GM18511 (cell line): ENCODE measurements around the gene DHDDS.
"Not testable (repeated sequence)": the region's sequence is repeated elsewhere in the genome, so short reads cannot be mapped to it uniquely, and the experiment has no call there.

Source experiments
- ATAC-seq: cut with Tn5 transposase; IDR thresholded peaks from one replicate; pipeline ENCODE4 v1.9.1; 2021; ENCODE audit warnings: mild to moderate bottlenecking, moderate library complexity; ENCODE audit not compliant: unreplicated experiment

Gene DHDDS

DNA sequence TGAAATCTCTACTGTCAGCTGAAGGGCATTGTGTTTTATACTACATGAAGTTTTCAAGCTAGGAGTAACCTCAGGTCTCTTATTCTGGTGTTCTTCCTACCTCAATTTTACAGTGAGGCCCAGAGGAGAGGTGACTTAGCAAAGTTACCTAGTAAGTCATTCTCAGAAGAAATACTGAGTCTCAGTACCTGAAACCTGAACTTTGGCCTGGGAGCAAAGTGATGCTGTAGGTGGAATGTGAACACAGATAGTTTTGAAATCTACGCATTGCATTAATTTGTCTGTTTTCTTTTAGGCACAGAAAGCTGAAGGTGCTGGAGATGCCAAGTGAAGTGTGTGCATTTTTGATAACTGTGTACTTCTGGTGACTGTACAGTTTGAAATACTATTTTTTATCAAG is 42.7 kb downstream of the DHDDS start:
- no peak for ATAC-seq

DNA sequence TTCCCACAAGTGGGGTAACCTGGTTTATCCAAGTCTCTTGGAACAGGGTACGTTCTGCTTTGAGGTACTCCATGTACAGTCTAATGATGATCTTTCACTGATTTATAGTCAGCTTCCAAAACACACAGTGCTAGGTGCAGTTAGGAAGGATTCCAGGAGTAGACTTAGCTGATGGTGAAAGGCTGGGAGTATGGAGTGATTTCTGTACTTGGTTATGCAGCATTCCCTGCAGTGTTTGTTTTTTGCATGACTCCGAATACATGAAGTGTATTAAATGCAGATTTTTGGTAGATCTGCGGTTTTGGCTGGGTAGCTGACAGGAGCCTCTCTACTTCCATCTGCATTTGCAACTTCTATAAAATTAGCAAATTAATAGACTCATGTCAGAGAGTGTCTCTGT is 43.9 kb downstream of the DHDDS start:
- ATAC-seq = no peak

DNA sequence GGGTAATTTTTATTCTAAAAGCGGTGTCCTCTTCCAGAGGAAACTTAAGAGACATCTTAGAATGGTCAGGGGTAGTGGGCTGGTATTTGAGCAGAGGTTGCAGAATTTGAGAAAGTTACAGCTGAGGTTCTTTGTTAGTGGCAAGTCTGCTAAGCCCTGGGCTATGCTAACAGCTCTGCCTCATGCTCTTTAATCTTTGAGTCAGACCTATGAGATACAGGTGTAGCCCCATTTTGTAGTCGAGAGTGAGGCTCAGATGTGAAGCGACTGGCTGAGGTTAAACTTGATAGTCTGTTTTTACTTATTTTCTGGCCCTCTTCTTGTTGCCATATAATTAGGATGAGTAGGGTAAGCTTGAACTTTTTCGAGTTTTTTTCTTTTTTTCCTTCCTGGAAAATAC is 44.8 kb downstream of the DHDDS start:
- ATAC-seq = no peak

DNA sequence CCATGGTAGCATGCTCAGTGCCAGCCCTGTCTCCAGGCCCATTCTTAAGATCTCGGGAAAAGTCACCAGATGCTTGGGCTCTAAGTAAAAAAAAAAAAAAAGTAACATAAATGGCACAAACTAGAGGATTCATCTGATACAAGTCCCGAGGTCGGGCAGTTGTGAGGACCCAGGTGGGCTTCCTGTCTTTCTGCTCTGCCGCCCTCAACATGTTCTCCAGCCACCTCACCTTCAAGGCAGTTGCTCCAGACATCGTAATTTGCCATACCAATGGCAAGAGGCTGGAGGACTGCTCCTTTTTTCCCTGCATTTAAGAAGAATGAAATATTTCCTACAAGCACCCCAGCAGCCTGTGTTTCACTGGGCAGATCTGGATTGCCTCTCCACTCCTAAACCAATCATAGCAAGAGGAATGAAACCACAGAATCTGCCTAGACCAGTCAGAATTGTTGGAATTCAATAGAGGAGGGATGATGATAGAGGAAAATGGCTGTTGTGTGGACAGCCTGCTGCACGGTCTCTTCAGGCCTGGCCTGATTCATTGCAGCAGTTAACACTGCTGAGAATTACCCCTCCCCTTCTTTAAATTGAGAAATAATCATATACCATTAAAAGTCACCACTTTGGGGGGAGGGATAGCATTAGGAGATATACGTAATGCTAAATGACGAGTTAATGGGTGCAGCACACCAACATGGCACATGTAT is 45.5 kb downstream of the DHDDS start:
- ATAC-seq = no peak

DNA sequence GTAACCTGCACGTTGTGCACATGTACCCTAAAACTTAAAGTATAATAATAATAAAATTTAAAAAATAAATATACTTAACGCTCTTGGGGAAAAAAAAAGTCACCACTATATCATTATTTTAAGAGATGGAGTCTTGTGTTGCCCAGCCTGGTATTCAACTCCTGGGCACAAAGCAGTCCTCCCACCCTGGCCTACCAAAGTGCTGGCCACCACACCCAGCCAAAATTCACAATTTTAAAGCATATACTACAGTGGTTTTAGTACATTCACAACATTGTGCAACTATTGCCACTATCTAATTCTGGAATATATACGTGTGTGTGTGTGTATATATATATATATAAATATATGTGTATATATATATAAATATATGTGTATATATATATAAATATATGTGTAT is 46.0 kb downstream of the DHDDS start:
- ATAC-seq = no peak

DNA sequence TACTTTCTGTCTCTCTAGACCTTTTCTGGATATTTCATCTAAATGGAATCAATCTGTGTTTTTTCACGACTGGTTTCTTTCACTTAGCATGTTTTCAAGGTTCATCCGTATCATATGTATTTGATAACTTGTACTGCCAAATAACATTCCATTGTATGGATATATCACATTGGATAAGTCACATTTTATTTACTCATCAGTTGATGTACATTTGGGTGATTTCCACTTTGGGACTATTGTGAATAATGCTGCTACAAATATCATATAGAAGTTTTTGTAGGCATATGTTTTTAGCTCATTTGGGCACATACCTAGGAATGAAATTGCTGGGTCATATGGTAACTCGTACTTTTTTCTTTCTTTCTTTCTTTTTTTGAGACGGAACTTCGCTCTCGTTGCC is 46.9 kb downstream of the DHDDS start:
- ATAC-seq = no peak

DNA sequence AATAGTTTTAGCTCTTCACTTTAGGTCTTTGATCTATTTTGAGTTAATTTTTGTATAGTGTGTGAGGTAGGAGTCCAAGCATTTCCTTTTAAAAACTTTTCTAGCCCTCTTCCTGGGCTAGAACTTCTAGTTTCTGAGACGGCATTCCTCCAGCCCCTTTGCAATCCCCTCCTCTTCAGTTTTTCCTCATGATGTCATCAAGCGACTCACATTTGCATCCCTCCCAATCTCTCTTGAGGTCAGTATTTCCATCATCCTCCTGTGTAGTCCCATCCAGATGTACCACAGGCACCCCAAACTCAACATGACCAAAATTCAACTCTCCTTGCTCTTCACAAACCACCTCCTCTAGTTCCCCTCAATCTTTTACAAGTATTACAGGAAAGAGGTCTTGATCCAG is 50.8 kb downstream of the DHDDS start:
- no peak for ATAC-seq

DNA sequence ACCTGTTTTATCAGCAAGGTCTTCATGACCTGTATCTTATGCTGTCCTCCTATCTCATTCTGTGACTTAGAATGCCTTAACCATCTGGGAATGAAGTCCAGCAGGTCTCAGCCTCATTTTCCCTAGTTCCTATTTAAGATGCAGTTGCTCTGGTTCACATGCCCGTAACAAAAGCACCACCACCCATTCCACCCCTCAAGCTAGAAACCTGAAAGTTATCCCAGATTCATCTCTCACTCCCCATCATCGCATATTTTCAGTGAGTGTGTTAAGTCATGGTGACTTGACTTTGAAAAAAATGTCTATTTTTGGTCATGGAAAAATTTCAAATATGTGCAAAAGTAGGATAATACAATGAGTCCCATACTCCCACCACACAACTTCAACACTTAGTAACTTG is 51.9 kb downstream of the DHDDS start:
- ATAC-seq = no peak

DNA sequence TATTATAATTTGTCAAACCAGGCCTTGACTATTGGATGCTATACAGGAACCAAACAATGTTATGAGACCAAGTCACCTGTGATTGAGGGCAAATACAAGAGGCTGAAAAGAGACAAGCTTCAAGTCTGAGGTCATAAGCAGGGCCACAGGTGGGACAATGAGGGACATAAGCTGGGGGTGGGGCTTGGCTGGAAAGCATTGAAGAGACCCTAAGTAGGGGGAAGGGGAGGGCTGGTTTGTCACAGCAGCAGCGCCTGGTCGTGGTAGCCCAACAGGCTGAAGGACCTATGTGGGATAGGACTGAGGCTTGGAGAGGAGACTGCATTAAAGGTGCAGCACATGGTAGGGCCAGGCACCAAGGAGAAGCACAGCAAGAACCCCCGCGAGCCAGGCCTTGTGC is 58.0 kb downstream of the DHDDS start:
- no peak for ATAC-seq

DNA sequence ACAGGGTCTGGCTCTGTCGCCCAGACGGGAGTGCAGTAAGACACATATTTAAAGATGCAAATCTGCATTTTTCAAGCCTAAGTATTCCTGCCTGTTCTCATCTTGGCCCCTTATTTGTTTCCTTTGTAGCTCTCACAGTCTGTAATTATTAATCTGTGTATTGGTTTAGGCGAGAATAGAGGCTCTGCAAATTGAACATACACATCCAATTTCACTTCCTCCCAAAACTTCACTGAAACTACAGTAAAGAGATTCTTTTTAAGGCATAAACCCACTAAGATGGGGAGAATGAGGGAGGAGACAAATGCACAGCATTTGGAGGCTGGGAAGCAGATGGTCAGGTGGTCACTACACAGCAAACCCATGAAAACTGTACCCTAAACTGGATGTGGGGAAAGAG is 61.1 kb downstream of the DHDDS start:
- ATAC-seq = no peak

DNA sequence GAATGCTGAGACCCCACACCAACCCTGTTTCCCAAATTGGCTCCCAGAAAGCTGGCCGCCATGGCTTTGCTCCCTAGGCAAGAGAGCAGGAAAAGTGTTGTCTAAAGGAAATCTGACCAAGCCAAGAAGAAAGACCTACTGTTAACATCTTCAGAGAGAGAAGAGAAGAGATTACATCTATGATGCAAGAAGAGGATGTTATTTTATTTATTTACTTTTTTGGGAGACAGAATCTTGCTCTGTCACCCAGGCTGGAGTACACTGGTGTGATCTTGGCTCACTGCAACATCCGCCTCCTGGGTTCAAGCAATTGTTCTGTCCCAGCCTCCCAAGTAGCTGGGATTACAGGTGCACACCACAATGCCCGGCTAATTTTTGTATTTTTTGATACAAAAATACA is 61.8 kb downstream of the DHDDS start:
- no peak for ATAC-seq

DNA sequence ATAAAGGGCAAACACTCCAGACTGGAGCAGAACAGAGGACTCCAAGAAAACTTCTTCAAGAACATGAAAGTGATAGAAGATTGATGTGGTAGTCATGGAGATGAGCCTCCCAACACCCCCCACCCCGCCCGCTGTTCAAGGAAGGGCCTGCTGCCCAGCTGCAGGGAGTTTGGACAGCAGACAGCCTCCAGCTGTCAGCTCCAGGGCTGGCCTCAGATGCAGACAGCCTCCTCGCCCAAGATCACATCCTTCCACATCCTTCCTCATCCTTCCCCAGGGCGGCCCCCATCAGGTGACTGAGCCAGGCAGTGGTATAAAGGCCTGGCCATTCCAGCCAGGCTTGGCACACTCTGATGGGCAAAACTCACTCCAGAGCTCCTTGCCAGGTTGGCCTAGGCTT is 64.7 kb downstream of the DHDDS start:
- no peak for ATAC-seq

DNA sequence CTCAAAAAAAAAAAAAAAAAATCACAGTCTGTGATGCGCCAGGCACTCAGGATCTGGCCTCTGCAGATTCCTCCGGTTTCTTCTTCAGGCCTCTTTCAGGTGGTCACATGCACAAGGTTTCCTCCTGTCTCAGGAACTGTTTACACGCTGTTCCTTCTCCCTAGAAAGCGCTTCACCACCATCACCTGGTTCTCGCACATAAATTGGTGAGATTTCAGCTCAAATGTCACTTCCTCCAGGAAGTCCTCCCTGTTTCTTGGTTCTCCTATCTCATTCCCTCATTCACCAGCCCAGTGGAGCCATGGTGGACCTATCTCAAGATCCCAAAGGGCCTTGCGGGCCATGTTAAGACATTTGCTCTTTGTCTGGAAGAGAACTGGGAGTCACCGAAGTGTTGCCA is 66.8 kb downstream of the DHDDS start:
- ATAC-seq = no peak

DNA sequence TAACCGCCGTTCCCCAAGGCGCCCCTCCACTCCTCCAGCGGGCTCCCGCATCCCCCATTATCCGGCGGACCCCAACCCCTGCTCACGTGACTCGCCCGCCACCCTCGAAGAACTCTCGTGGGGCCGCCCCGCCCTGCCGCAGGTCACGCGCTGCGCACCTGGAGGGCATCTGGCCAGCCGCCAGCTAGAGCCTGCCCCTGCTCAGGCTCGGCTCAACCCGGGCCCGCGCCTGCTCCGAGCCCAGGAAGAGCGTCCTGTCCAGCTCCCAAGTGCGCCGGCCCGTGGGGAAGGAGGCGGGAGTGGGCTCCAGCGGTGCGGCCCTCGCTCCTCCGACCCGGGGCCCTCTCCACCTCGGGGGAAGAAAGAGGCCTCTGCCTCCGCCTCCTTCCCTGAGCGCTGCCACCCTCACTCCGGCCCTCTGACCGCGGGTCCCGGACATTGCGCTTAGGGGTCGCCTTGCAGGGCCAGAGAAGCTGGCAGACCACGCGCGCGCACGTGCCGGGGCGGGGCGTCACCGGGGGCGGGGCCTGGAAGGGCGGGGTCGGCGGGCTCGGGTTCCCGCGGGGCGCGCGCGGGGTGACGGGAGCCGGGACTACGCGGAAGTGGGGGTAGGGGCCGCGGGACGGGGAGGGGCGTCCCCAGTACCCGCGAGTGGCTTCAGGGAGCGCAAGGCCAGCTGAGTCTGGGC is 68.5 kb downstream of the DHDDS start:
- peak; percentile 70 for ATAC-seq

DNA sequence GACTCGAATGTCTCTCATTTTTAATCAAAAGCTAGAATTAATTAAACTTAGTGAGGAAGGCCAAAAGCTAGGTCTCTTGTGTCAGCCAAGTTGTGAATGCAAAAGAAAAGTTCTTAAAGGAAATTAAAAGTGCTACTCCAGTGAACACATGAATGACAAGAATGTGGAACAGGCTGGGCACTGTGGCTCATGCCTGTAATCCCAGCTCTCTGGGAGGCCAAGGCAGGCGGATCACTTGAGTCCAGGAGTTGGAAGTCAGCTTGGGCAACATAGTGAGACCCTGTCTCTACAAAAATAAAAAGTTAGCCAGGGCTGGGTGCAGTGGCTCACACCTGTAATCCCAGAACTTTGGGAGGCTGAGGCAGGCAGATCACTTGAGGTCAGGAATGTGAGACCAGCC is 78.6 kb downstream of the DHDDS start:
- ATAC-seq = not testable (repeated sequence)

DNA sequence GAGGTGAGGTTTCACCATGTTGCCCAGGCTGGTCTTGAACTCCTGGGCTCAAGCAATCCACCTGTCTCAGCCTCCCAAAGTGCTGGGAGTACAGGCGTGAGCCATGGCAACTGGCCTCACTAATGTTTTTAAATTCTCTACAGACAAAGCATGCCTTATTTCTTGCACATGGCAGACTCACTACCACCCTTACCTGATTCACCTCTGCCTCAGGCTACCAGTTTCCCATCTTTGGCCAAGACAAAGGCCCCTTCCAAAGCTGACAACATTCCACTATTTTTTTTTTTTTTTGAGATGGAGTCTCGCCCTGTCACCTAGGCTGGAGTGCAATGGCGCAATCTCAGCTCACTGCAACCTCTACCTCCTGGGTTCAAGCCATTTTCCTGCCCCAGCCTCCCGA is 83.7 kb downstream of the DHDDS start:
- not testable (repeated sequence) for ATAC-seq

DNA sequence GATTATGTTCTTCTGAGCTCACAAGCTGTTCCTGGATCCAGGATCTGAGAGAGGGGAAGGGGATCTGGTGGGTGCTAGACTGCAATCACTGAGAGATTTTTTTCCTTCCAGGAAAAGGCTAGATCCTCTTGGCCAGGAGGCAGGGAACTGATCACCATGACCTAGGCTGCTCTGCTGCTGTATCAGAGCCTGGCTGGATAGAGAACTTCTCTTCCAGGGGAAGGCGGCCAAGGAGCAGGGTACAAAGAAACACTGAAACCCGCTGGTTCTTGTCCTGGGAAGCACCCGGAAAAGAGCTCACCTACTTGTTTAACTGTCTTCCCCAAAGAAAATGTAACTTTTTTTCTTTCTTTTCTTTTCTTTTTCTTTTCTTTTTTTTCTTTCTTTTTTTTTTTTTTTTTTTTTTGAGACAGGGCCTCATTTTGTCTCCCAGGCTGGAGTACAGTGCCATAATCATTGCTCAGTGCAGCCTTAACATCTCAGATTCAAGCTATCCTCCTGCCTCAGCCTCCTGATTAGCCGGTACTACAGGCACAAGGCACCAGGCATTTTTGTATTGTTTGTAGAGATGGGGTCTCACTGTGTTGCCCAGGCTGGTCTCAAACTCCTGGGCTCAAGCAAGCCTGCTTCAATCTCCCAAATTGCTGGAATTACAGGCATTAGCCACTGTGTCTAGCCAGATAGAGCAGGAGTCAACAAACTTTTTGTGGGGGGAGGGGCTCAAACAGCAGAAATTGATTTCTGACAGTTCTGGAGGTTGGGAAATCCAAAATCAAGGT is 85.1 kb downstream of the DHDDS start:
- ATAC-seq = no peak

DNA sequence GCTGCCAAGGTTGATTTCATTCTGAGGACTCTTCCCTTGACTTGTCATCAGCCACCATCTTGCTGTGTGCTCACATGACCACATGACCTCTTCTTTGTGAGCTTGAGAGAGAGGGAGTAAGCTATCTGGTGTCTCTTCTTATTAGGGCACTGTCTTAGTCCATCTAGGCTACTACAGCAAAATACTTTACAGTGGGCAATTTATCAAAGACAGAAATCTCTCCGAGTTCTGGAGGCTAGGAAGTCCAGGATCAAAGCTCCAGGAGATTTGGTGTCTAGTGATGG is 85.6 kb downstream of the DHDDS start:
- no peak for ATAC-seq

DNA sequence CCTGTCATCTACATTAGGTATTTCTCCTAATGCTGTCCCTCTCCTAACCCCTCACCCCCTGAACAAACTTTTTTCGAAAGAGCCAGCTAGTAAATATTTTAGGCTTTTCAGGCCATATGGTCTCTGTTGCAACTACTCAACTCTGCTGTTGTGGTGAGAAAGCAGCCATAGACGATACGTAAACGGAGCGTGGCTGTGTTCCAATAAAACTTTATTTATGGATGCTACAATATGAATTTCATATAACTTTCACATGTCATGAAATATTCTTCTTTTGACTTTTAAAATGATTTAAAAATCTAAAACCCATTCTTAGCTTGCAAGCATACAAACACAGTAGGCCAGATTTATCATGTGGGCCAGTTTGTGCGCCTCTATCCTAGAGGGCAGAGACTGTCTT is 86.2 kb downstream of the DHDDS start:
- no peak for ATAC-seq

DNA sequence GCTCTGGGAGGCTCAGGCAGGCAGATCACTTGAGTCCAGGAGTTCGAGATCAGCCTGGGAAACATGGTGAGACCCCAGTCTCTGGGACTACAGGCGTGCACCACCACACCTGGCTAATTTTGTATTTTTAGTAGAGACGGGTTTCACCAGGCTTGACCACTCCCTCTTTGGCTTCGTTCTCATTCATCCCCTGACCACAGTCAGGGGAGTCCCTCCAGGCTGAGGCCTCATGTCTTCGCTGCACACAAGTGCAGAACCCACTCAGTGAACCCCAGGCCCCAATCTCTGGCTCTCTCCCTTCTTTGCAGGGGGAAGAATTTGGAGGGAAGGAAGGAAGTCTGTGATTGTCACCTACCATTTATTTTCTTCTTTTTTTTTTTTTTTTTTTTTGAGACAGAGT is 88.2 kb downstream of the DHDDS start:
- no peak for ATAC-seq
